ENCODE results near the gene CCDC74A.
"Not testable (repeated sequence)": the region's sequence is repeated elsewhere in the genome, so short reads cannot be mapped to it uniquely, and the experiment has no call there.

GRCh38 chr2:131514408-131515166, 13.1 kb upstream of the CCDC74A start:
- TF ChIP-seq CTCF (IDR thresholded peaks at IDR 0.05); REST (IDR thresholded peaks at IDR 0.05; ENCODE audit: insufficient read depth in 1 of 2, low read depth in 2 of 2, low read length in 1 of 2): not testable (repeated sequence)
